HCT116 (cell line): ENCODE measurements around the gene STK35. TPM values are rescaled to one million over a fixed set of nuclear protein-coding genes. Genes with fewer than 3 reads are reported as not detected.

Experiments used
- ATAC-seq: fragments of 200-7000 bp; cut with Tn5 transposase; 2 replicates; pipeline ENCODE4 v1.9.1; 2020; ENCODE audit warnings: mild to moderate bottlenecking, moderate library complexity
- BruUV-seq: library from RNA; stranded (reverse); fragments of 400-500 nt; replicated peaks from 2 replicates; lab custom pipeline; 2021; lab: Mats Ljungman, UMichigan
- CTCF ChIA-PET: fragments of 300-600 bp; sonication (Branson Sonifier 250); formaldehyde crosslinking; loops from one replicate; lab custom pipeline; 2021; ENCODE audit warnings: antibody characterized with exemption; lab: Charles Lee
- POLR2A ChIA-PET: fragments of 300-600, 350-600 bp; sonication (Branson Sonifier 250); formaldehyde crosslinking; loops from one replicate; lab custom pipeline; 2021; ENCODE audit warnings: antibody characterized with exemption; lab: Charles Lee
- RAD21 ChIA-PET, 2 experiments: fragments of 300-600 bp; sonication (Branson Sonifier 250); formaldehyde crosslinking; loops; one replicate each; lab custom pipeline; 2023; ENCODE audit warnings: low total read pairs in 2 of 2; ENCODE audit not compliant: uncharacterized antibody in 2 of 2, unreplicated experiment in 2 of 2, low non-redundant PET in 1 of 2; lab: Charles Lee
- DNase-seq: peaks from one replicate; pipeline ENCODE4 v3.0.0-alpha.2; 2010; ENCODE audit warnings: low read depth, low spot score
- H2AFZ ChIP-seq: fragments of 200-600 bp; shearing (Covaris generic), sonication (generic); 2 replicates; pipeline ENCODE4 v1.6.1; 2017; ENCODE audit warnings: low read depth, mixed run types, mixed read lengths, antibody characterized with exemption, low read length; ENCODE audit not compliant: poor library complexity, severe bottlenecking
- H3K27ac ChIP-seq: 2 replicates; pipeline ENCODE4 v1.5.1; 2012; ENCODE audit warnings: low read depth, low read length
- H3K27me3 ChIP-seq: fragments of 200-600 bp; sonication (generic); 2 replicates; pipeline ENCODE4 v1.6.1; 2016; ENCODE audit warnings: mixed run types, low read length, mixed read lengths; ENCODE audit not compliant: insufficient read depth
- H3K36me3 ChIP-seq, 2 experiments: fragments of 200-500 bp in 1 of 2; fragments of 200-600 bp in 1 of 2; sonication (Bioruptor generic) in 1 of 2; sonication (generic) in 1 of 2; 2 replicates each; pipeline versions ENCODE4 v1.5.1 to v1.6.1; 2014 to 2016; ENCODE audit warnings: low read length in 2 of 2, inconsistent platforms in 1 of 2, mixed read lengths in 1 of 2, mixed run types in 1 of 2; ENCODE audit not compliant: insufficient read depth in 2 of 2, control insufficient read depth in 1 of 2
- H3K4me1 ChIP-seq, 2 experiments: fragments of 200-600 bp in 1 of 2; sonication (generic) in 1 of 2; 2 replicates each; pipeline versions ENCODE4 v1.5.1 to v1.6.1; 2012 to 2017; ENCODE audit warnings: low read length in 2 of 2, inconsistent platforms in 1 of 2, mild to moderate bottlenecking in 1 of 2, mixed read lengths in 1 of 2, mixed run types in 1 of 2, moderate library complexity in 1 of 2; ENCODE audit not compliant: insufficient read depth in 2 of 2, control insufficient read depth in 1 of 2
- H3K4me2 ChIP-seq: fragments of 200-600 bp; sonication (generic); 2 replicates; pipeline ENCODE4 v1.6.1; 2017; ENCODE audit warnings: mixed run types, low read length, mixed read lengths
- H3K4me3 ChIP-seq, 2 experiments: fragments of 200-600 bp in 1 of 2; sonication (generic) in 1 of 2; replicated peaks in 1 of 2; 2 replicates each; pipeline ENCODE4 v1.5.1; 2011 to 2016; ENCODE audit warnings: low read length in 2 of 2, control low read depth in 1 of 2, low read depth in 1 of 2, mild to moderate bottlenecking in 1 of 2, mixed read lengths in 1 of 2, mixed run types in 1 of 2
- H3K79me2 ChIP-seq: fragments of 200-600 bp; sonication (generic); 2 replicates; pipeline ENCODE4 v1.6.1; 2017; ENCODE audit warnings: mild to moderate bottlenecking, mixed run types, low read length, moderate library complexity, mixed read lengths; ENCODE audit not compliant: insufficient read depth
- H3K9ac ChIP-seq: fragments of 200-600 bp; sonication (generic); 2 replicates; pipeline ENCODE4 v1.6.1; 2016; ENCODE audit warnings: low read length, mixed read lengths
- H3K9me2 ChIP-seq: fragments of 200-600 bp; sonication (generic), shearing (Covaris generic); 2 replicates; pipeline ENCODE4 v1.6.1; 2017; ENCODE audit warnings: mixed run types, mild to moderate bottlenecking, moderate library complexity; ENCODE audit not compliant: insufficient read depth
- H3K9me3 ChIP-seq, 2 experiments: fragments of 200-500 bp in 1 of 2; fragments of 200-600 bp in 1 of 2; sonication (Bioruptor generic) in 1 of 2; sonication (generic) in 1 of 2; 2 replicates each; pipeline ENCODE4 v1.6.1; 2014 to 2017; ENCODE audit warnings: low read length in 2 of 2, mixed read lengths in 2 of 2, inconsistent platforms in 1 of 2, low read depth in 1 of 2, mild to moderate bottlenecking in 1 of 2, mixed run types in 1 of 2, moderate library complexity in 1 of 2; ENCODE audit not compliant: control insufficient read depth in 1 of 2, insufficient read depth in 1 of 2
- H4K20me1 ChIP-seq: fragments of 200-600 bp; sonication (generic), shearing (Covaris generic); 2 replicates; pipeline ENCODE4 v1.6.1; 2017; ENCODE audit warnings: mixed run types, mild to moderate bottlenecking, moderate library complexity; ENCODE audit not compliant: insufficient read depth
- ATF3 ChIP-seq: IDR thresholded peaks from 2 replicates; pipeline ENCODE4 v1.6.1; 2012
- CTCF ChIP-seq, 3 experiments: fragments of 200-600 bp in 1 of 3; sonication (generic) in 1 of 3; IDR thresholded peaks in 2 of 3; conservative IDR thresholded peaks in 1 of 3; 2 replicates each; pipeline ENCODE4 v1.5.1; 2012 to 2017; ENCODE audit warnings: low read depth in 2 of 3, low read length in 2 of 3, antibody characterized with exemption in 1 of 3, borderline replicate concordance in 1 of 3, control low read depth in 1 of 3, mild to moderate bottlenecking in 1 of 3, mixed read lengths in 1 of 3, mixed run types in 1 of 3, moderate library complexity in 1 of 3; ENCODE audit not compliant: insufficient read depth in 1 of 3
- FOSL1 ChIP-seq: IDR thresholded peaks from 2 replicates; pipeline ENCODE4 v1.6.1; 2012; ENCODE audit warnings: low read depth
- JUND ChIP-seq: IDR thresholded peaks from 2 replicates; pipeline ENCODE4 v1.6.1; 2012
- RAD21 ChIP-seq: IDR thresholded peaks from 2 replicates; pipeline ENCODE4 v1.6.1; 2012; ENCODE audit warnings: low read depth, mild to moderate bottlenecking
- REST ChIP-seq: IDR thresholded peaks from 2 replicates; pipeline ENCODE4 v1.6.1; 2012; ENCODE audit warnings: low read depth
- intact Hi-C: fragments of 100-400 bp; cut with micrococcal nuclease; formaldehyde crosslinking; loops from 2 replicates; pipeline ENCODE4 v1.10.0; 2022
- total RNA-seq: library from RNA; stranded (reverse); gene quantifications from one replicate; pipeline ENCODE4 v1.2.1, GENCODE V29; 2021; ENCODE audit not compliant: unreplicated experiment

STK35 gene
- total RNA-seq, 1 experiment from 2014 or later: 32.8 TPM

GRCh38 chr20:2172305-2173175 is 70.9 kb downstream of the STK35 start:
- H3K36me3 ChIP-seq: no peaks in the 10 kb centered on the region
- peak overlapping the region; percentile 53 for H3K4me2 ChIP-seq
- H4K20me1 ChIP-seq: no peaks in the 10 kb centered on the region
- DNase-seq (peak; percentile 36), ATAC-seq (peak; percentile 94)
- H3K79me2 ChIP-seq: no peaks in the 10 kb centered on the region
- H3K27ac ChIP-seq: no peak overlapping the region
- BruUV-seq: no TSS peak
- H3K27me3 ChIP-seq: peaks cover 18% of the 10 kb centered on the region; the same call in 1 of the 2 replicates
- ChIA-PET RAD21 (interaction anchor here (0.5 to 1.4 kb wide), 8 partner anchors 69 to 395 kb away, joined by 3 to 12 read pairs (median 4); no protein-coding TSS in a partner anchor), POLR2A (no interaction called here), CTCF (interaction anchor here (0.6 to 3.1 kb wide), 31 partner anchors 9 to 427 kb away, joined by 3 to 46 read pairs (median 4); no protein-coding TSS in a partner anchor)
- H3K9me3 ChIP-seq: no peaks in the 10 kb centered on the region
- intact Hi-C loops: loop anchor here (1.0 to 5.0 kb wide), 4 partner anchors 70 to 408 kb away; partner anchors contain the start of gene STK35
- no peak overlapping the region for H3K9ac ChIP-seq
- H3K9me2 ChIP-seq: no peaks in the 10 kb centered on the region
- peaks cover 0 to 2% of the 10 kb centered on the region in 2 experiments; a peak in 1 of 4 replicates for H3K4me1 ChIP-seq
- peak overlapping the region; percentile 17 for H2AFZ ChIP-seq
- TF ChIP-seq FOSL1: no peak
- TF ChIP-seq RAD21: peak; percentile 93
- no peak for TF ChIP-seq ATF3
- TF ChIP-seq CTCF (IDR thresholded peaks at IDR 0.05 in 2 of 3, conservative IDR thresholded peaks at IDR 0.05 in 1 of 3; ENCODE audit: borderline replicate concordance in 1 of 3, insufficient read depth in 1 of 3, low read depth in 2 of 3, low read length in 2 of 3): peak; percentile 81 to 91 (median 88)
- no peak for TF ChIP-seq REST
- TF ChIP-seq JUND: no peak
- TF ChIP-seq, all 23 proteins: peak for 2
- peak overlapping the region in 1 of 2 experiments; percentile 16; a peak in 1 of 4 replicates for H3K4me3 ChIP-seq
